GM15510 (cell line): Measurements from ENCODE around the gene H1-8.

ENCODE experiments used
- POLR2A ChIP-seq: IDR thresholded peaks from 3 replicates; pipeline ENCODE4 v1.6.1; 2011; ENCODE audit warnings: borderline replicate concordance; ENCODE audit not compliant: insufficient read length; ENCODE audit errors: extremely low read depth

H1-8 gene

GRCh38 chr3:129560911-129561594, 18.1 kb downstream of the H1-8 start:
- no peak for TF ChIP-seq POLR2A

- TF ChIP-seq POLR2A = no peak
These were observed 18.8 kb downstream of the H1-8 start for GRCh38 chr3:129561619-129562248.

GRCh38 chr3:129562803-129563202, 19.8 kb downstream of the H1-8 start:
- TF ChIP-seq POLR2A = no peak

GRCh38 chr3:129563332-129563731, 20.4 kb downstream of the H1-8 start:
- no peak for TF ChIP-seq POLR2A

GRCh38 chr3:129563850-129564535, 21.0 kb downstream of the H1-8 start:
- TF ChIP-seq POLR2A = no peak

GRCh38 chr3:129564981-129565644, 22.1 kb downstream of the H1-8 start:
- no peak for TF ChIP-seq POLR2A

- TF ChIP-seq POLR2A = no peak
These were observed 22.9 kb downstream of the H1-8 start for GRCh38 chr3:129565902-129566301.

GRCh38 chr3:129567176-129567705, 24.3 kb downstream of the H1-8 start:
- no peak for TF ChIP-seq POLR2A

- no peak for TF ChIP-seq POLR2A
These were observed 25.0 kb downstream of the H1-8 start for GRCh38 chr3:129567939-129568338.

- no peak for TF ChIP-seq POLR2A
These were observed 26.9 kb downstream of the H1-8 start for GRCh38 chr3:129569856-129570255.

GRCh38 chr3:129571605-129572547, 28.9 kb downstream of the H1-8 start:
- no peak for TF ChIP-seq POLR2A

GRCh38 chr3:129572603-129573002, 29.6 kb downstream of the H1-8 start:
- no peak for TF ChIP-seq POLR2A

GRCh38 chr3:129573493-129573892, 30.5 kb downstream of the H1-8 start:
- no peak for TF ChIP-seq POLR2A

- TF ChIP-seq POLR2A = no peak
These were observed 31.2 kb downstream of the H1-8 start for GRCh38 chr3:129574206-129574605.
